ENCODE data around the gene CREB3.

The CREB3 gene

DNA sequence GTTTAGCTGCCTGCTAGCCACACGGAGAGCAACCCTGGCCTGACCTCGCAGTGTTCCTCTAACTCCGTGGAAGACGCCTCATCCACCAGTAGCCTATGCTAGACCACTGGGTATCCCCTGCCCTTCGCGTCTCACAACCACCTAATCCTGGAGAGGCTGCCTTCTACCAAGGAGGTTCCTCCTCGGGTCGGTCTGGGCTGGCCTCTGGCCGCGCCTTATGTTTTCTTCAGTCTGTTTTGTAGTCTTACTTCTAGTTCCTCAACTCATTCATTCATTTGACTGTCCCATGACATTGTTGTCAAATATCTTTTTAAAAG lies 41.2 kb upstream of the CREB3 start:
- TF ChIP-seq CEBPB (IDR thresholded peaks at IDR 0.05) (no peak), TEAD4 (IDR thresholded peaks at IDR 0.05) (no peak), YY1 (IDR thresholded peaks at IDR 0.05; ENCODE audit: low read depth) (no peak), MAX (IDR thresholded peaks at IDR 0.05) (no peak), CREB1 (IDR thresholded peaks at IDR 0.05; ENCODE audit: low read depth) (no peak), REST (IDR thresholded peaks at IDR 0.05; ENCODE audit: low read depth) (no peak), TCF12 (IDR thresholded peaks at IDR 0.05; ENCODE audit: low read depth) (no peak), ZBTB7A (IDR thresholded peaks at IDR 0.05; ENCODE audit: low read depth) (no peak; the same call in 1 of the 2 replicates), NFIC (IDR thresholded peaks at IDR 0.05) (no peak), FOXM1 (IDR thresholded peaks at IDR 0.05; ENCODE audit: borderline replicate concordance, low read depth) (no peak), EP300 (IDR thresholded peaks at IDR 0.05; ENCODE audit: borderline replicate concordance) (no peak), TAF1 (IDR thresholded peaks at IDR 0.05; ENCODE audit: low read depth) (no peak), EGR1 (IDR thresholded peaks at IDR 0.05) (no peak), RAD21 (IDR thresholded peaks at IDR 0.05; ENCODE audit: low read depth) (no peak)
- TF ChIP-seq, protein P1, sequence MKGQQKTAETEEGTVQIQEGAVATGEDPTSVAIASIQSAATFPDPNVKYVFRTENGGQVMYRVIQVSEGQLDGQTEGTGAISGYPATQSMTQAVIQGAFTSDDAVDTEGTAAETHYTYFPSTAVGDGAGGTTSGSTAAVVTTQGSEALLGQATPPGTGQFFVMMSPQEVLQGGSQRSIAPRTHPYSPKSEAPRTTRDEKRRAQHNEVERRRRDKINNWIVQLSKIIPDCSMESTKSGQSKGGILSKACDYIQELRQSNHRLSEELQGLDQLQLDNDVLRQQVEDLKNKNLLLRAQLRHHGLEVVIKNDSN (IDR thresholded peaks at IDR 0.05) = no peak

GRCh38 chr9:35691757-35692301 lies 40.6 kb upstream of the CREB3 start:
- TF ChIP-seq YY1 (IDR thresholded peaks at IDR 0.05; ENCODE audit: low read depth) (no peak), TCF12 (IDR thresholded peaks at IDR 0.05; ENCODE audit: low read depth) (no peak), TAF1 (IDR thresholded peaks at IDR 0.05; ENCODE audit: low read depth) (no peak), ZBTB7A (IDR thresholded peaks at IDR 0.05; ENCODE audit: low read depth) (no peak), EGR1 (IDR thresholded peaks at IDR 0.05) (no peak), NFIC (IDR thresholded peaks at IDR 0.05) (no peak)
- TF ChIP-seq, protein P1 (IDR thresholded peaks at IDR 0.05) = no peak

DNA sequence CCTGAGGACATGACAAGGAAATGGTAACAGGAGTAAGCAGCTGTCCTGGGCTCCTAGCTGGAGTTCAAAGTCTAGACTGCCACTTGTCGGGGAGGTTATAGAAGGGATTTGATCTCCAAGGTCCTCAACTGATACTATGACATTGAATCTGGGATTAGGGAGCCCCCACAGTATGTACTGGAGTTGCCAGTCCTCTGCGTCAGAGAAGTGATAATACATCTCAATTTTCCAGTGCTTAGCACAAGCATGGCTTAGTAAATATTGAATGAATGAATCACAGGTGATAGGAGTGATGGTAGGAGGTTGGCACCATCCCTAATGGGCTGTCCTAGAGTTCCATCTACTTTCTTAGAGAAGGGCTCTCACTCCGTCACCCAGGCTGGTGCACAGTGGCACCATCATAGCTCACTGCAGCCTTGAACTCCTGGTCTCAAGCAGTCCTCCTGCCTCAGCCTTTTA lies 36.5 kb upstream of the CREB3 start:
- TF ChIP-seq RAD21 (IDR thresholded peaks at IDR 0.05; ENCODE audit: low read depth) (no peak), FOXM1 (IDR thresholded peaks at IDR 0.05; ENCODE audit: borderline replicate concordance, low read depth) (no peak), EP300 (IDR thresholded peaks at IDR 0.05; ENCODE audit: borderline replicate concordance) (no peak), CREB1 (IDR thresholded peaks at IDR 0.05; ENCODE audit: low read depth) (no peak), TCF12 (IDR thresholded peaks at IDR 0.05; ENCODE audit: low read depth) (no peak), CEBPB (IDR thresholded peaks at IDR 0.05) (no peak), ZBTB7A (IDR thresholded peaks at IDR 0.05; ENCODE audit: low read depth) (no peak), MAX (IDR thresholded peaks at IDR 0.05) (no peak), NFIC (IDR thresholded peaks at IDR 0.05) (no peak)
- TF ChIP-seq, protein P1 (IDR thresholded peaks at IDR 0.05) = no peak

GRCh38 chr9:35696520-35697215 lies 35.8 kb upstream of the CREB3 start:
- TF ChIP-seq NFIC (IDR thresholded peaks at IDR 0.05) = no peak
- TF ChIP-seq RAD21 (IDR thresholded peaks at IDR 0.05; ENCODE audit: low read depth) = peak; percentile 63

- TF ChIP-seq TEAD4 (IDR thresholded peaks at IDR 0.05) (no peak), YY1 (IDR thresholded peaks at IDR 0.05; ENCODE audit: low read depth) (no peak), CREB1 (IDR thresholded peaks at IDR 0.05; ENCODE audit: low read depth) (no peak), RAD21 (IDR thresholded peaks at IDR 0.05; ENCODE audit: low read depth) (no peak), EP300 (IDR thresholded peaks at IDR 0.05; ENCODE audit: borderline replicate concordance) (no peak), ZBTB7A (IDR thresholded peaks at IDR 0.05; ENCODE audit: low read depth) (no peak), MAX (IDR thresholded peaks at IDR 0.05) (no peak), CEBPB (IDR thresholded peaks at IDR 0.05) (no peak), EGR1 (IDR thresholded peaks at IDR 0.05) (no peak), TAF1 (IDR thresholded peaks at IDR 0.05; ENCODE audit: low read depth) (no peak), REST (IDR thresholded peaks at IDR 0.05; ENCODE audit: low read depth) (no peak), NFIC (IDR thresholded peaks at IDR 0.05) (no peak), TCF12 (IDR thresholded peaks at IDR 0.05; ENCODE audit: low read depth) (no peak), FOXM1 (IDR thresholded peaks at IDR 0.05; ENCODE audit: borderline replicate concordance, low read depth) (no peak)
- TF ChIP-seq, protein P1 (IDR thresholded peaks at IDR 0.05) = no peak
Observed at GRCh38 chr9:35697486-35697885, 35.0 kb upstream of the CREB3 start.

Measured in Ishikawa (cell line).